Neuron (in vitro differentiated cells): ENCODE data around the gene PRKD1.

Experiments
- H2AFZ ChIP-seq: one replicate; pipeline ENCODE4 v1.6.1; 2013; ENCODE audit warnings: low read depth, mild to moderate bottlenecking, inconsistent platforms, low read length, moderate library complexity
- H3K27me3 ChIP-seq: one replicate; pipeline ENCODE4 v1.6.1; 2013; ENCODE audit warnings: low read length; ENCODE audit not compliant: insufficient read depth
- H3K36me3 ChIP-seq: one replicate; pipeline ENCODE4 v1.6.1; 2013; ENCODE audit warnings: low read length; ENCODE audit not compliant: insufficient read depth
- H3K4me1 ChIP-seq: one replicate; pipeline ENCODE4 v1.6.1; 2013; ENCODE audit warnings: low read length; ENCODE audit not compliant: insufficient read depth
- H3K4me3 ChIP-seq: 2 replicates; pipeline ENCODE4 v1.5.1; 2013; ENCODE audit warnings: mild to moderate bottlenecking, low read length, moderate library complexity
- H3K9me3 ChIP-seq: one replicate; pipeline ENCODE4 v1.6.1; 2013; ENCODE audit warnings: low read length

The PRKD1 gene

DNA sequence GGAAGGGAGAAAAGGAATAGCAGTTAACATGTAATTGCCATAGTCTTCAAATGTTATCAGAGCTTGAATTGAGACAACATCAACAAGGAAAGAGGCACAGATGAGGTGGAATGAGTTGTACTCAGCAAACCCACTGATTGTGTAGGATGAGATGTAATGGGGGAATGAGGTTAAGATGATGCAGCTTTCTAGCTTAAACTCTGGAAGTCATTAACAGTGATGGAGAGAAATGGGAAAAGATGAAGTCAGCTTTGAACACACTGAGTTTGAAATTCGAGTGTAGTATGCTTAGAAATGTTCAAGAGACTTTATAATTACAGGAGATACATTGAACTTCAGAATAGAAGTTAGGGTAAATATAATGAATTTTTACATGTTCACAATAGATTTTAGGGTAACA lies 106.9 kb downstream of the PRKD1 start:
- H3K27me3 ChIP-seq, result no peaks in the 10 kb centered on the region
- H3K4me3 ChIP-seq, result no peak overlapping the region
- peaks cover 32% of the 10 kb centered on the region for H3K4me1 ChIP-seq
- no peaks in the 10 kb centered on the region for H3K9me3 ChIP-seq
- no peak overlapping the region for H2AFZ ChIP-seq
- H3K36me3 ChIP-seq, result no peaks in the 10 kb centered on the region

DNA sequence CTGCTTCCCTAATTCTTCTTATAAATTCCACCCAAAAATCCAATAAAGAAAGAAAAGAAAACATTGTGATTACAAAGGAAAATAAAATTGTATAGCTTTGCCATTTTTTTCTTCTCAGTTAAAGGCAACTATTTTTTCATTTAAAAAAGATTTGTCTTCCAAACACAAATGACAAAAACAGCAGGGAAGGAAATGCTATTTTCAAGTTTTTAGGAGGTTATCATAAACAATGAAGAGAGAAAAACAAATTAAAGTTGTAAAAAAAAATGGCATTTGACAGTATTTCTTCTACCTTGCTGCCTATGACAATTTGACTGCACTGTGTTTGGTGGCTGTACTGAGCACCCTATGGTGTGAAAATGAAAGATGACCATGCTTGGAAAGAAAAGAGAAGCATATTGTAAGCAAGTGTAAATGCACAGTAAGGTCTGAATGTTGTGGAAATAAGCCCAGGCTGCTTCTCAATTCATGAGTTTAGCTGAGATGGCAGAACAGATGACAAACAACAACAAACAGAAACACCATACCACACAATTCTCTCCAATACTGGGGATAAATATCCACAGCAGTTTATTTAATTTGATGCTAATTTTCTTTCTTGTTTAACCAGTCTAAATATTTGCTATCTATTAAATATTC lies 109.8 kb downstream of the PRKD1 start:
- no peak overlapping the region for H2AFZ ChIP-seq
- H3K27me3 ChIP-seq, result no peaks in the 10 kb centered on the region
- no peaks in the 10 kb centered on the region for H3K36me3 ChIP-seq
- no peaks in the 10 kb centered on the region for H3K9me3 ChIP-seq
- H3K4me1 ChIP-seq, result peaks cover 18% of the 10 kb centered on the region
- no peak overlapping the region for H3K4me3 ChIP-seq

DNA sequence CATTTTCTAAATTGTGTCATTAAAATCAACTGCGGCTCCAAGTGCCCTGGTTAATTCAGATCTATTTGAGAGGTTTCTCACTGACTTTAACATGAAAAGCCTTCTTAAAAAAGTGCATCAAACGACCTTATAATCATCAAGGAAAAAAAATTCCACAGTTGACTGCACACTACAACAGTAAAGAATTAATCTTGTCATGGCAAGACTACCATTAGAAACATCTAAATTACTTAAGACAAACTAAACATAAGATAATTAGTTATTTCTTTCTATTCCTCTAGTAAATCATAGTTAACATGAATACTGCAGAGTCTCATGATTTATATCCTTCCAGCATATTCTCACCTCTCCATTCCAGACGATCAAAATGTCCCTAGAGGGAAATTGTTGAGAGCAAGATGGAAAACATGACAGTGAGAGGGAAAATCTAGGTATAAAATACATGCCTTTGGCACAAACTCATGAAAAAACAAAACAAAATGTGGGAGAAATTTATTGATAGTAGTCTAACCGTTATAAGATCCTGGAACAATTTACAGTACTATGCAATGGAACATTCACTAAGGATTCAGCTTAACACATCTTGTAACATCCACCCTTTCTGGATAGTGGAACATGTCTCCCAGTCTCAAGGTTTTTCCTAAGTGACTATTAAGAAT lies 112.5 kb downstream of the PRKD1 start:
- Histone ChIP-seq H3K4me1 (no peaks in the 10 kb centered on the region), H2AFZ (no peak overlapping the region), H3K27me3 (no peaks in the 10 kb centered on the region), H3K9me3 (no peaks in the 10 kb centered on the region), H3K36me3 (no peaks in the 10 kb centered on the region), H3K4me3 (no peak overlapping the region)

DNA sequence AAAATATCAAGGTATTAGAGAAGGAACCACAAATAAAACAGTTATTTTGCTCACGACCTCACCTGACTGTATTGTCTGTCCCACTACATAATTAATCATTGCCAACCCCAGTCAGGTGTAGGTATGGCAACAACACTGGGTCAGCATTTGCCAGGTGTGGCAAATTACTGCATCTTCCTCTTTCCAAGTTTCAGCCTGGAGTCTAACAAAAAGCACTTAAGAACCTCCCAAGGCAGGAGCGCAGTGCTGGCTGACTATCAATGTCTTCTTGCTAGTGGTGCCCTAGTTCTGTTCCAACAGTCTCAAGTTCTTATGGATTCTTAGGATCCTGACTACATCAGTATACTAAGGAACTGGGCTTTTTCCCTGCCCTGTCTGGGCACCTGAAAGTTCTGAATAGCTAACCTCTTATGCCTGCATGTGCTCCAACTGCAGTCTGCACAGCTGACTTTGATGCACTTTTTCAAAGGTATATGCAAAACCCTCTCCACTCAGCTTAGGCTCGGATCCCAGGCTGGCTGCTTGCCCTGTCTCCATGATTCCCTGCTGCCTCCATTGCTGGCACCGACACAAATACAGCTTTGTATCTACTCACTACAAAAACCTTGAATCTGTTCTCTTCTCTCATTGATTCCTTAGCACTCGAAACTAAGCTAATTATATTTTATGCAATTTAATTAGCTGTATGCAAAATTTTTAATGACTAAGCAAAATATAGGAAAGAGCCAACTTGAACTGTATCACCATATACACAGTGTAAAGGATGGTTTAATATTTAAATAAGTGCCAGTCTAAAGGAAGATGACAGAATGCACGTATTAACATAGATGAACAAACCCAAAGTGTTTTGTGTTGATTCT lies 113.3 kb downstream of the PRKD1 start:
- Histone ChIP-seq H3K4me1 (no peaks in the 10 kb centered on the region), H3K4me3 (no peak overlapping the region), H3K27me3 (no peaks in the 10 kb centered on the region), H3K36me3 (no peaks in the 10 kb centered on the region), H2AFZ (no peak overlapping the region), H3K9me3 (no peaks in the 10 kb centered on the region)

DNA sequence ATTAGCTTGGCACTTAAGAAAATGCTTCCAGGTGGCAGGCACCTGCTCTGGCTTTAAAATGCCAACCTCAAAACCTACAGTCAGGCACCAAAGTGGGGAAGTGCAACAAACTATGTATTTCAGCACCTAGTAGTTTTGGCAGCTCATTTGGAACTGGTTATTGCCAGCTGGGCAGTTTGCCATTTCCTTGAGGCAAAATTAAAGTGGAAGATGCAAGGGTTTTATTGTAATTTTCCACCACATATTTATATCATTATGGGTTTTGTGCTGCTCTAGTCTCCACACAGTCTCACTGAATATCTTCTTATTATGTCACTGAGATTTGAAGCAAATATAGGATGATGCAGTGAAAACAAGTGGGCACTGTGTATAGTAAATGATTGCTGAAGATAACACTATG lies 117.0 kb downstream of the PRKD1 start:
- Histone ChIP-seq H3K27me3 (no peaks in the 10 kb centered on the region), H3K4me1 (no peaks in the 10 kb centered on the region), H3K4me3 (no peak overlapping the region), H3K9me3 (no peaks in the 10 kb centered on the region), H3K36me3 (no peaks in the 10 kb centered on the region), H2AFZ (no peak overlapping the region)

DNA sequence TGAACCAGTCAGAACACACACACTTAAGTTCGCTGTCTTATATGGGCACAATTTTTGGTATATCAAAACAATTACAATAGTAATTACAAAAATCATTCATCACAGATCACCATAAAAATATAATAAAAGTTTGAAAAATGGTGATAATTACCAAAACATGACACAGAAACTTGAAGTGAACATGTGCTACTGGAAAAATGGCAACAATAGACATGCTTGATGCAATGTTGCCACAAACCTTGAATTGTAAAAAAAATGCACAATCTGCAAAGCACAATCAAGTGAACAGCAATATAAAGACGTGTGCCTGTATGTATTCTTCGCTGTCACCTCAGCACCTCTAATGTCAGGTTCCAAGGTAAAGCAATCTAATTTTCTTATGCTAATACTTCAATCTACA lies 117.6 kb downstream of the PRKD1 start:
- no peaks in the 10 kb centered on the region for H3K36me3 ChIP-seq

DNA sequence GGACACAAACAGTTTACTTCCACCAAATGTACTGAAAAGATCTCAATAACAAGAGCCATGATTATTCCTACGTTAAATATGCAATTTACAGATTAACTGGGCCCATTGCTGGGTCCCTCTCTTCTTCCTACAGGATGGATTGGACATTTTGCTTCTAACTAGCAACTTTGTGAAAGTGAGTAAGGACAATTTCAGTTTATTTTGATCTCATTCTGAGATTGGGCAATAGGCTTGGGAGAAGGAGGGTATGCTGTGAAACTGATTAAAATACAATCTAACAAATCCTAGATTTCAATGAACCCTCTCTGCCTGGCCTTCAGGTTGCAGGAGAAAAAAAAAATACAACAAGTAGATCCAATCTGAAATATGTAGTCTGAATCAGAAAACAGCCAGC lies 121.5 kb downstream of the PRKD1 start:
- Histone ChIP-seq H3K27me3 (no peaks in the 10 kb centered on the region), H3K36me3 (no peaks in the 10 kb centered on the region), H2AFZ (no peak overlapping the region), H3K9me3 (no peaks in the 10 kb centered on the region), H3K4me1 (no peaks in the 10 kb centered on the region), H3K4me3 (no peak overlapping the region)

More for the DNA sequence above, 117.6 kb downstream of the PRKD1 start:
- Histone ChIP-seq H3K4me1 (no peaks in the 10 kb centered on the region), H2AFZ (no peak overlapping the region), H3K27me3 (no peaks in the 10 kb centered on the region), H3K9me3 (no peaks in the 10 kb centered on the region), H3K4me3 (no peak overlapping the region)

DNA sequence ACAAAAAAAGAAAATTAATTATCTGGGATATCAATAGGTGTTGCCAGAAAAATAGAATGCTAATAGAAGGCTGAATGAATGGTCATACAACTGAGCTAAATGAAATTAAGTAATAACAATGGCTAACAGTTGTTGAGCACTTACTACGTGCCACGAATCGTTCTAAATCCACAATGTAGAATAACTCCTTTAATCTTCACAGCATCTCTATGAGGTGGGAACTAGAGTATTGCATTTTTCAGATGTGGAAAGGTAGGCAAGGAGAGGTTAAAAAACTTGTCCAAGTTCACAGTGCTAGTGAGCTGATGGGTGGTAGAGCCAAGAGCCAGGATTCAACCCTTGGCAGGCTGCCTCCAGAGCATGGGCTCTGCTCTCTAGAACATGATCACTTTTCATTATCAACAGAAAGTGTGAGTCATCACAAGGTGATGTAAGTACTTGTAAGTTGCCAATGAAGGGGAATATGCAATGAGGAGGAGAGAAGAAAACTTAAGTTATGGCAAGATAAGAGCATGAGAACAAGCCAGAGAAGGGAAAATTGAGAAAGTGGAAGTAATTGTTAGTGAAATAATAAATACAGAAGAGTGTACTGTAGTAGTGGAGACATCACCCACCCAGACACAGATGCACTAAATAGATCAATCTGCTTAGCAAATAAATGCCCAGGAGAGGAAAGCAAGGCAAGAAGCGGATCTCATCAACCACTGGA lies 122.1 kb downstream of the PRKD1 start:
- Histone ChIP-seq H3K4me1 (no peaks in the 10 kb centered on the region), H3K4me3 (no peak overlapping the region), H3K27me3 (no peaks in the 10 kb centered on the region), H3K36me3 (no peaks in the 10 kb centered on the region), H3K9me3 (no peaks in the 10 kb centered on the region), H2AFZ (no peak overlapping the region)

DNA sequence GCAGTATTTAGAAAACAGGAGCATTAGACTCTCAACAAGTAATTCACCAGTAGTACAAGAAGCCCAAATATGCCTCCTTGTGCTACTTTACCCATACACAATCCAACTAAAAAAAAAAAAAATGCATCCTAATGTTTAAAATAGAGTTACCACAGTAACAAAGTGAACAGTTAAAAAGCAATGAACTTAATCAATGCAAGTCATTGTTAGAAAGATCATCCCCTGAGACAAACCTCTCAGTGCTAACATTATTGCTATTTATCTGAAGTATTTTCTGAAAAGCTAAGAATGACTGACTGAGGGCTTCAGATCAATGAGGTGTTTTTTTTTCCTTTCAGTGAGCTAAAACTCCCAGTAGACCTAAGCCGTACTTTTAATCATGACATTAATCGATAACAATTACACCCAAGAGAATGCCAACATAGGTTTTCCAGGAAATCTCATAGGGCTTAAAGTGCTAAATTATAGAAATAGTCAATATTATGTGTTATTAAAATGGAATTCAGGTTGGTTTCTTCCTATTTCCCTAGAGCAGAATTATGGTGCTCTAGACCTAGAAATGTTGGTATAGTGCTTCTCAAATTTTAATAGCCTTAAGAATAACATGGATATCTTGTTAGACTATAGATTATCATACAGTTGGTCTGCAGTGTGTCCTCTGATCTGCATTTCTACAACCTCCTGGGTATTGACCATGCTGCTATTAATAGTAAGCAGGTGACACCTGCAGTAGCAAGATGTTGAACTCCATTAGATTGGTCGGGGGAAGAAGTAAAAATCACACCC lies 123.0 kb downstream of the PRKD1 start:
- H3K9me3 ChIP-seq, result no peaks in the 10 kb centered on the region
- H3K4me3 ChIP-seq, result no peak overlapping the region
- H3K27me3 ChIP-seq, result no peaks in the 10 kb centered on the region
- H2AFZ ChIP-seq, result no peak overlapping the region
- H3K36me3 ChIP-seq, result no peaks in the 10 kb centered on the region
- peaks cover 1% of the 10 kb centered on the region for H3K4me1 ChIP-seq

DNA sequence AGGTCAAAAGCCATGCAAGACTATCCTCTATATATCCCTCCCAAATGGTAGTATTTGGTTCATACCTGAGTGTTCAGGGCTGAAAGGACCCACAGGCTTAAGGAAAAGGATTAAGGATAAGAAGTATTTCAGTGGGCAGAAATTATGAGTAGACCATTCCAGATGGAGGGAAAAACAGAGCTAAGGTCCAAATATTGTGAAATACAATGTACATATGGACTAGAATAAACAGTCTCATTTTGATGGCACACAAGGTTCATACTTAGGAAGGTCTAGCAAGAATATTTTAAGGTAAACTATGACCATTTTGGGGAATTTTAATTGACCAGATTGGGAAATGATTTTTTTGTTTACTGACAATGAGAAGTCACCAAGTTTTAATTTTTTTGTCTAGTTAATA lies 124.6 kb downstream of the PRKD1 start:
- peaks cover 6% of the 10 kb centered on the region for H3K4me1 ChIP-seq

DNA sequence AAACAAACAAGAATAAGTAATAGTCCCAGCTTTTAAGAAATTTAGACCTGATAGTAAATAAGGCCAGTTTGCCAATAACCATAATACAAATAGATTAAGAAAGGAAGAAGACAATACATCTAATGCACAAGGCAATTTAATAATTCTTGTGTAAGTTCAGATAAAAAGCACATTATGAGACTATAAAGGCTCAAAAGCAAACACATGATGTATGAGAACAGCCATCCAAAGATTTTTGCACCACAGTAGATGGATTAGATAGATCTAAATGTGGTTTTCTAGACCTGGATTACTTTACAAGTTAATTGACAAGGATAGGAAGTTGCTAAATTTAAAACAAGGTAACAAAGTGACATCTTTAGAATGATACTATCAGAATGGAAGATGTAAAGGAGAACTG lies 125.4 kb downstream of the PRKD1 start:
- Histone ChIP-seq H3K4me3 (no peak overlapping the region), H3K27me3 (no peaks in the 10 kb centered on the region), H2AFZ (no peak overlapping the region)

More for the DNA sequence above, 124.6 kb downstream of the PRKD1 start:
- no peaks in the 10 kb centered on the region for H3K27me3 ChIP-seq
- H3K9me3 ChIP-seq, result no peaks in the 10 kb centered on the region
- H3K4me3 ChIP-seq, result no peak overlapping the region
- no peaks in the 10 kb centered on the region for H3K36me3 ChIP-seq
- no peak overlapping the region for H2AFZ ChIP-seq

DNA sequence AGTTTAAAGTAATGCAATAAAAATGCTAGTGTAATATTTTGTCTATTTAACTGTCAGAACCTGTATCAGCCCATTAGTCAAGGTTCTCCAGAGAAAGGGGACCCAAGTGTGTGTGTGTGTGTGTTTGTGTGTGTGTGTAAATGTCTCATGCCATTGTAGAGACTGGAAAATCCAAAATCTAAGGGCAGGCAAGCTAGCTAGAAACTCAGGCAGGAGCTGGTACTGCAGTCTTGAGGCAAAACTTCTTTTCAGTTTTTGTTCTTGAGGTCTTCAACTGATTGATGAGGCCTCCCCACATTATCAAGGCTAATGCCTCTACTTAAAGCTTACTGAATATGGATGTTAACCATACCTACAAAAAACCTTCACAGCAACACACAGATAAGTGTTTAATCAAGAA lies 126.7 kb downstream of the PRKD1 start:
- Histone ChIP-seq H3K4me3 (no peak overlapping the region), H3K36me3 (no peaks in the 10 kb centered on the region), H3K27me3 (no peaks in the 10 kb centered on the region), H2AFZ (no peak overlapping the region), H3K9me3 (no peaks in the 10 kb centered on the region), H3K4me1 (peaks cover 6% of the 10 kb centered on the region)

More for the DNA sequence above, 125.4 kb downstream of the PRKD1 start:
- Histone ChIP-seq H3K9me3 (no peaks in the 10 kb centered on the region), H3K4me1 (peaks cover 6% of the 10 kb centered on the region), H3K36me3 (no peaks in the 10 kb centered on the region)
